GM12864 (cell line): ENCODE measurements around the gene IFT81.

Source experiments
- DNase-seq: peaks from one replicate; pipeline ENCODE4 v3.0.0-alpha.2; 2011; ENCODE audit warnings: low read depth
- H3K4me3 ChIP-seq: 2 replicates; pipeline ENCODE4 v1.5.1; 2011; ENCODE audit warnings: mild to moderate bottlenecking, low read depth, low read length, control low read depth
- TF ChIP-seq, protein P1 (sequence below): IDR thresholded peaks from 2 replicates; pipeline ENCODE4 v1.5.1; 2011; ENCODE audit warnings: low read depth, mild to moderate bottlenecking, moderate library complexity, low read length, control low read depth, inconsistent platforms; ENCODE audit errors: missing control alignments

IFT81 gene

DNA sequence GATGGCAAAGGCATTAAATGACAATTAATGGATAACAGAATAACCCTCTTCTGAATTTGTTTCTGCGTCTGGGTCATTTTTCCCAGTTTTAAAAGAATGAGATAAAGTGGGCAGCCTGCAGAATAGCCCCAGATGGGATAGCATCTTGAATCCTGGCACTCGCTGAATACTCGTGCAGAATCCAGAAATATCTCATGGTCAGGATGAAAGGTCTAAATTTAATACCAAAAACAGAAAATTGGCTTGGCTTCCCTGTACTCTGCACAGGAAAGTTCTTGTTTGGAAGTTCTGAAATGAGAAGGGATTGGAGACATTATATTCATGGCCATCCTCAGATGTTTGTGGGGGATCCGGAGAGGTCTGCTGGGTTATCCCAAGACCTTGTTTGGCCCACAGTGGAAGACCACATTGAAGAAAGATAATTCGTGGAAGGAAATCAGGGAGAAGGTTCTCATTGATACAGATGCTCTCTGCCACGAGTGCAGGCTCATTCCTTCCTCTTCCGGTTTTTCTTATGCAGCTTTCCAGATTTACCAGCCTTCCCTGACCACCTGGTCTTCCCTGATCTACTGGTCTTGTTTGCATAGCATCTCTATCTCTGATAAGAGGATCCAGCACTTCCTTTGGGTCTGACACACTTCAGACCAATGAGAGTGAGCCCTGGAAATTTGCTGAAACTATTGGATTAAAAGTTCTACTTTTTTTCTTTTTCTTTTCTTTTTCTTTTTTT, 6.0 kb upstream of the IFT81 start:
- no peak for DNase-seq
- TF ChIP-seq, protein P1, sequence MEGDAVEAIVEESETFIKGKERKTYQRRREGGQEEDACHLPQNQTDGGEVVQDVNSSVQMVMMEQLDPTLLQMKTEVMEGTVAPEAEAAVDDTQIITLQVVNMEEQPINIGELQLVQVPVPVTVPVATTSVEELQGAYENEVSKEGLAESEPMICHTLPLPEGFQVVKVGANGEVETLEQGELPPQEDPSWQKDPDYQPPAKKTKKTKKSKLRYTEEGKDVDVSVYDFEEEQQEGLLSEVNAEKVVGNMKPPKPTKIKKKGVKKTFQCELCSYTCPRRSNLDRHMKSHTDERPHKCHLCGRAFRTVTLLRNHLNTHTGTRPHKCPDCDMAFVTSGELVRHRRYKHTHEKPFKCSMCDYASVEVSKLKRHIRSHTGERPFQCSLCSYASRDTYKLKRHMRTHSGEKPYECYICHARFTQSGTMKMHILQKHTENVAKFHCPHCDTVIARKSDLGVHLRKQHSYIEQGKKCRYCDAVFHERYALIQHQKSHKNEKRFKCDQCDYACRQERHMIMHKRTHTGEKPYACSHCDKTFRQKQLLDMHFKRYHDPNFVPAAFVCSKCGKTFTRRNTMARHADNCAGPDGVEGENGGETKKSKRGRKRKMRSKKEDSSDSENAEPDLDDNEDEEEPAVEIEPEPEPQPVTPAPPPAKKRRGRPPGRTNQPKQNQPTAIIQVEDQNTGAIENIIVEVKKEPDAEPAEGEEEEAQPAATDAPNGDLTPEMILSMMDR, result no peak
- H3K4me3 ChIP-seq, result no peak overlapping the region

DNA sequence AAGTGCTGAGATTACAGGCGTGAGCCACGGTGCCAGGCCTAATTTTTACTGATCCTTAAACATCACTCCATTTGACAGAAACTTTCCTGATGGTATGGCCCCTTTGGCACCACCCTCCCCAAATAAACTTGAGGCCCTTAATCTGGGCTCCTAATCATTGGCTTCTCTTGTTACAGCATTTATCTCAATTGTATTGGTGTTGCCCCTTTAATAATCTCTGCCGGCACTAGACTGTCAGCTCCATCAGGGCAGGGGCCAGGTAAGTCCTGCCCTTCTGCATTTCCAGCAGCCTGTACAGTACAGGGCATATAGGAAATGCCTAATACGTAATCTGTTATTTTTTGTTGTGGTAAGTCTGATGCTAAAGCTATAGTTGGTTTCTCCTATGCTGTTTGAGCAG, 1.2 kb upstream of the IFT81 start:
- TF ChIP-seq, protein P1, result no peak
- H3K4me3 ChIP-seq, result no peak overlapping the region
- DNase-seq, result no peak

DNA sequence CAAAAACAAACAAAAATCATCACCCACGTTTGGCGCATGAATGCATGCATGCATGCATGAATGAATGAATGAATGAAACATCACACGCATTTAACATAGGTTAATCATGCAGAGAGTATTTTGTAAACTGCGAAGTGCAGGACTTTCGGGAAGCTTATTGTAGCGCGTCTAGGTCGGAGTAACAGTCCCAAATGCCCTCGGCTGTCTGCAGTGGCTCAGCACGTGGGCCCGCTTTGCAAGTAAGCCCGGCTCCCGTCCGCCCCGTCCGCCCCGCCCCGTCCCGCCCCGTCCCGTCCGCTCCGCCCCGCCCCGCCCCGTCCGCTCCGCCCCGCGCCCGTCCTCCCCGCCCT, 263 bp upstream of the IFT81 start:
- TF ChIP-seq, protein P1, result no peak
- H3K4me3 ChIP-seq, result no peak overlapping the region
- no peak for DNase-seq

DNA sequence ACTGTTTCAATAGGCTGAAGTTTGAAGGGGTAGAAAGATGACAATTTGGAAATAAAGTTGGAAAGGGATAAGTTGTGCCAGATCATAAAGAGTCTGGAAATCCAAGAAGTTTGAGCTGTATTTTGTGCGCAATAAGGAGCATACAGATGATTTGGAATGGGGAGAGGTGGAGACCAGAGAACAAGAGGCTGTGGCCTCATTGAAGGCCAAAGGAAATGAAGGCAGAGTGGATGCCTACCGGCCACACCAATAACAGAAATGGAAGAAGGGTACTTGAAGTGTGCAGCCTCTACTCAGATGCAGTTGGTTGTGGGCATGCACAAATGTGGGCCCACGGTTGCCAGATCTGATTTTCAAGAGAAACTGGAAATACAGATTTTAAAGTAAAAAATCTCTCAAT, 2.4 kb downstream of the IFT81 start:
- no peak overlapping the region for H3K4me3 ChIP-seq
- DNase-seq, result no peak
- TF ChIP-seq, protein P1, result no peak

DNA sequence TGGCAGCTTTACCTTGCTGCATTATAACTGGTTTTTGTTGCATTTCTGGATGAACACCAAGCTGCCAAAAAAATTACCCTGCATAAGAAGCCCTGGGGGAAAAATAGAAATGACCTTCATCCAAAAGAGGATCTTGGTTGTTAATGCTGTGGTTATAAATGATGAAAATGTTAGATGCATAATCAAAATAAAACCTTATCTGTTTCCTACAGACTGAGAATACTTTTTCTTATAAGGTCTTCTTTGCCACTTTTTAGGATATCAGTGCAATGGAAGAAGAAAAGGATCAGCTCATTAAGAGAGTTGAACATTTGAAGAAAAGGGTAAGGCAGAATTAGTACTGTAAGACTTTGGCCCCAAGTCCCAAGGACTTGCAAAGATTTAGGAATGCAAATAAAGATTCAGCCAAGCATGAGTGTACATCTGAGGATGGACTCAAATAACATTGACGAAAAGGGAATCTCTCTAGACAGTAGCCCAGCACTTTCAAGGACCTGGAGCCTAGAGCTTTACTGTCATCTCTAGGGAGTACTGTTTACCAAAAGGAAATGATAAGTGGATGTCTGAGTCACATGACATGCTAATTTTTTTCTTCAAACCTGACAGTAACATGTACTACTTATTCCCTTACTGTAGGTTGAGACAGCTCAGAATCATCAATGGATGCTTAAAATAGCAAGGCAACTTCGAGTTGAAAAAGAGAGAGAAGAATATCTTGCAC, 10.7 kb downstream of the IFT81 start:
- DNase-seq, result no peak
- TF ChIP-seq, protein P1, result no peak
- no peak overlapping the region for H3K4me3 ChIP-seq

DNA sequence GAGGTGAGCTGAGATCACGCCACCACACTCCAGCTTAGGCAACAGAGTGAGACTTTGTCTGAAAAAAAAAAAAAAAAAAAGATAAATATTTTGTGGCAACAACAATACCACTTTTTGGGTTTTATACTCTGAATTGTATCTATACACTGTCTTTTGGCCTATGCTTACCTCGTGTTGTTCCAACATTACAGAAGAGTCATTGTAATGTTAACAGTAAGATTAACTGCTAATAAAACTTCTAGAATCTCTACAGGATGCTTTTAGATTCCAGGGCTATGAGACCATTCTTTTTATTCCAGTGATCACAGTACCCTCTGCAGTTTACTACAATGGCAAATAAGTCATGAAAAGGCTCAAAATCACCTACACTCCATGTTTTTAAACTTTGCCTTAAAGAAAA, 11.6 kb downstream of the IFT81 start:
- no peak for DNase-seq

More for the DNA sequence above, 11.6 kb downstream of the IFT81 start:
- TF ChIP-seq, protein P1, result no peak
- H3K4me3 ChIP-seq, result no peak overlapping the region
